GM10266 (cell line): ENCODE measurements around the gene TPRG1.

ENCODE experiments used
- DNase-seq: peaks from one replicate; pipeline ENCODE4 v3.0.0; 2012; ENCODE audit errors: extremely low spot score
- TF ChIP-seq, protein P1 (sequence below): IDR thresholded peaks from 2 replicates; pipeline ENCODE4 v1.5.1; 2012; ENCODE audit warnings: mild to moderate bottlenecking, low read depth; ENCODE audit not compliant: control insufficient read depth, insufficient read depth; ENCODE audit errors: missing control alignments

Gene TPRG1

DNA sequence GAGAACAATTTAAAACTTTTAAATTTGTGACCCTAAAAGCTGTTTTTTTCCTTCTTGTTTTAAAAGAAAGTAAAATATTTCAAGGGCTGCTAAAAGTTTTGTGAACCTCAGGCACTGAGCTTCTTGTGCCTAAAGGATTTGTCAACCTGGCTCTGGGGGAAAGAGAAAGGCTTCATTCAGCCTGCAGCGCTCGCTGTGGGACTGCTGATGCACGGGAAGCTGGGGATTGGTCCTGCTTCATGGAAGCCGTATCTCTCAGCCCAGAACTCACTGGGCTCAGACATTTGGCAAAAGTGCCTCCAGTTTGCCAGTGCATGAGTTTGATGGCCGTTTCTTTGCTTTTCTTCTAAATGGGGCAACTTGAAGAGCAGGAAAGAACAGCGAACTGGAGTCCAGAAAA, 30.8 kb downstream of the TPRG1 start:
- no peak for DNase-seq

DNA sequence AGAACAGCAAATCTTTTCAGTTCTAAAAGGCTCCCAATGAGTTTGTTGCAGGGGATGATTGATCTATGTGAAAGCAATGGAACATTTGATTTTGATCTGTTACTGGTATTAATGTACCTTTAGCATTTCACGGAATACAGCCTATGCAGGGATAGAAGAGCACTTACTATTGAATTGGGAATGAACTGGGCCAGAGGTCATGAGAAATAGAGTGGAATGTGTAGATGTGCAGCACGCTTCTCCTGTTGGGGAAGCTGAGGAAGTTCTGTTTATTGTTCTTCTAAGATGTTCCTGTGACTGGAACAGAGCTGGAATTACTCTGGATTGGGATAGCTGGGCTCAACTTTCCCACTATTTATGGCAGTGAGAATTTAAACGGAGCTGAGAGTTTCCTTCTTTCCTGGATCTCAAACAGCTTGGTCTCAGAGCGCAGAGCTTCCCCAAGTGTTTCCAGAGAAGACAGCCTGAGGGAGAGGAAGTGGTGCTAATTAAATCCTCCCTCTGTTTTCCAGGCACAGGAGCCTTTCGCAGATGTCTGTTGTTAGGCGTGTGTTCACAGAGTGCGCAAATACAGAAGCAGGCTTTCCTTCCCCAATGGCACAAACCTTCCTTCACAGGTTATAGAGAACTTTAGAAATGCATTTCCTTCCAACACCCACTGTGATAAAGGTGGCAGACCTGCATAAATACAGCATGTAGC, 32.5 kb downstream of the TPRG1 start:
- TF ChIP-seq, protein P1, sequence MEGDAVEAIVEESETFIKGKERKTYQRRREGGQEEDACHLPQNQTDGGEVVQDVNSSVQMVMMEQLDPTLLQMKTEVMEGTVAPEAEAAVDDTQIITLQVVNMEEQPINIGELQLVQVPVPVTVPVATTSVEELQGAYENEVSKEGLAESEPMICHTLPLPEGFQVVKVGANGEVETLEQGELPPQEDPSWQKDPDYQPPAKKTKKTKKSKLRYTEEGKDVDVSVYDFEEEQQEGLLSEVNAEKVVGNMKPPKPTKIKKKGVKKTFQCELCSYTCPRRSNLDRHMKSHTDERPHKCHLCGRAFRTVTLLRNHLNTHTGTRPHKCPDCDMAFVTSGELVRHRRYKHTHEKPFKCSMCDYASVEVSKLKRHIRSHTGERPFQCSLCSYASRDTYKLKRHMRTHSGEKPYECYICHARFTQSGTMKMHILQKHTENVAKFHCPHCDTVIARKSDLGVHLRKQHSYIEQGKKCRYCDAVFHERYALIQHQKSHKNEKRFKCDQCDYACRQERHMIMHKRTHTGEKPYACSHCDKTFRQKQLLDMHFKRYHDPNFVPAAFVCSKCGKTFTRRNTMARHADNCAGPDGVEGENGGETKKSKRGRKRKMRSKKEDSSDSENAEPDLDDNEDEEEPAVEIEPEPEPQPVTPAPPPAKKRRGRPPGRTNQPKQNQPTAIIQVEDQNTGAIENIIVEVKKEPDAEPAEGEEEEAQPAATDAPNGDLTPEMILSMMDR = no peak
- DNase-seq = no peak

More for the DNA sequence above, 30.8 kb downstream of the TPRG1 start:
- TF ChIP-seq, protein P1 = no peak

DNA sequence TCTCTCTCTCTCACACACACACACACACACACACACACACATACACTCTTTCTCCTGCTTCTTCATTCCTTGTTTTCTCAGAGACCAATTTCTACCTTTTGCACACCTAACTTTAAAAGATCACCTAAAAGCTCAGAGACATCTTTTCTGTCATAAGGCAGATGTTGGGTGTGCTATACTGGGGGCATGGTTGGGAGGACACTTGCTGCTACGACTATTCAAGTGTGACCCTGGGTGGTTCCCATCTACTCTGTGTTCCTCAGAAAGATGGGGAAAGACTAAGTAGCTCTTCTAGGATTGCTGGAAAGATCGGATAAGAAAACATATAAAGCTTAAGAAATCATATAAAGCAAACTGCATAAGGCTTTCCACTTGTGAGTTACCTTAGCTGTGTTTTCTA, 33.2 kb downstream of the TPRG1 start:
- TF ChIP-seq, protein P1 = no peak
- no peak for DNase-seq

DNA sequence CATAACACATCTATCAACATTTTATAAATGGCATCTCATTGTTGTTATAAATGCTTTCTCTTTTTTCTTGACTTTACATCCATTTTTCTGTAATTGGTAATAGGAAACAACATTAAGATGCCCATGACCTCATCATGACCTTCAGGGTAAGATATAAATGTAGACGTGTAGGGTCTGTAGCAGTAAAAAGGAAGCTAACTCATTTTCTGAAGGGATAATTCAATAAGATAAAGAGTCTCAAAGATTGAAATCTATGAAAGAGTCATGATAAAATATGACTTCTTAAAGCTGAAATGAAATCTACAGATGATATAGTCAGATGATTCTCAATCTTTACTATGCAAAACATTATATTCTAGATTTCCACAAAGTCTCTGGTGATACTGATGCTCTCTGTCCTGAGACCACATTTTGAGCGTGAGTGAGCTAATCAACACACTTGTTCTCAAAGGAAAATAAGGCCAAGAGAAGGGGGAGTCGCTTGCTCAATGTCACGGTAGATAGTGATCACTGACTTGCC, 38.5 kb downstream of the TPRG1 start:
- DNase-seq = no peak
- TF ChIP-seq, protein P1 = no peak

DNA sequence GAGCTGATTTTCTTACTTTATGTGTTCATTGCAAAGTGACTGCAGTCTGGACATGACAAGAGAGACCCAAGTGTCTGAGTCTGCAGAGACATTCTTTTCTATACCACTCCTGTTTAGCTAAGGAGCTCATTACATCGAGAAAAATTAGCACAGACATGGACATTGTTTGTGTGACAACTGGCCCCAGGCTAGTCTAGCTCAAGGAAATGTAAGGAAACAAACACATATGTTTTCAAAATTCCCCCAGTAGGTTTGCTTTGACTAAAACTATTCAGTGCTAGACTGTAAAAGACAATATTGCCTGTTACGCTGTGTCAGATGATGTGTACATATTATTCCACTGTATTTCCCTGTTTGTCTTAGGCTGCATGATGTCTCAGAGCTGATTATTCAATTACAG, 40.9 kb downstream of the TPRG1 start:
- no peak for DNase-seq
- TF ChIP-seq, protein P1 = no peak

DNA sequence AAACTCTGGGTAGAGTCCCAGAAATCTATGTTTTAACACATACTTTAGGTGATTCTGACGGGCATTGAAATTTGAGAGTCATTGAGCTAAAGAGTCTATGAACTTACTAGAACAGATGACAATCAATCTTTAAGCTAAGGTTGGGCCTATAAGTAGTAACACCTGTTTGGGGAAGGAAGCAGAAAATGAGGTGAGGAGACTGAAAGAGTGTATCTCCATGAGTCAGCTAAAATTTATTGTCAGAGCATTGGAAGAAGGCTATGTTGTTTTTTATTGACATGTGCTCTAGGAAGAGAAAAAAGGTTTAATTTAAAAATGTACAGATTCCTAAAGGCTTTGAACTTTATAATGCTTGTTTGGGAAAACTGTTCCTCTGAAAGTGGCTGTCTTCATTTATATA, 42.9 kb downstream of the TPRG1 start:
- TF ChIP-seq, protein P1 = no peak
- no peak for DNase-seq

DNA sequence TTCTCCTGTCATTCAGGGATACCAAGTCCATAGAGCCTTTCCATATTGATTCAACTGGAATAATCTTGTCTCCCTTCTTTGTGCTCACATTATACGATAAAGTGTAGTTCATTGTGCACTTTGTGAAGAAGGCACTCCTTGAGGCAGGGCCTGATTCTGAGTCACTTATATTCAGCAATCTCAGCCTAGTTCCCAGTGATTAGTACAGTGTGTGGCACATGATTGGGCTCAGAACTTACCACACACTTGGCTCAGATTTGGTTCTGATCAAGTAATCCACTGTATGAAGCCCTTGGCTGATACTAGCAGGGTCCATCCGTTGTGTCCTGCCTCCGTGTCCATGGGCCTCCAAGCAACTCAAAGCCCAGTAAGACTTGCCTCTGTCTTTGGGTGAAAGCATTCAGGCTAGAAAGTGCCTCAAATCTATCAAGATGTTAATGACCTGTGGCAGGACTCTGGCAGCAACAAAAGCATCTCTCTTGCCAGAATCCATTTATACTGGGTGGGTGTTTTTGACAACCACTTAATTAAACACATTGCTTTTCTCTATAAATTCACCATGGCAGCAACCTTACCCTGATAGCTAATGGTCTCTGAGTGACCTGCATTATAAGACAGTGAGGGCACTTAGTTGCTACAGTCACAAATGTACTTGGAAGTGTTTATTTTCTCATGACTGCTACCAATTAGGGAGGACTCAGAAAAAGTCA, 51.3 kb downstream of the TPRG1 start:
- no peak for DNase-seq
- TF ChIP-seq, protein P1 = no peak
